GM18951 (cell line): ENCODE measurements around the gene PRAMEF33.
"Not testable (repeated sequence)": the region's sequence is repeated elsewhere in the genome, so short reads cannot be mapped to it uniquely, and the experiment has no call there.

ENCODE experiments used
- in situ Hi-C: fragments of 300-500 bp; cut with MboI; formaldehyde crosslinking; loops from one replicate; pipeline ENCODE4 v1.12.0; 2022; ENCODE audit warnings: low sequenced_read_pairs, mixed read lengths, inconsistent platforms; ENCODE audit not compliant: unreplicated experiment

The PRAMEF33 gene

GRCh38 chr1:13303239-13303638 lies at the start of gene PRAMEF33:
PRAMEF33 (plus strand) TSS chr1:13303539; CDS start chr1:13305955, 2,416 bp downstream.
- in situ Hi-C loops = not testable (repeated sequence)

GRCh38 chr1:13253898-13254297 lies 49.4 kb upstream of the PRAMEF33 start, which contains the start of gene PRAMEF5:
PRAMEF5 (plus strand) TSS chr1:13254198; CDS start chr1:13259269, 5,071 bp downstream.
- in situ Hi-C loops = not testable (repeated sequence)

GRCh38 chr1:13265124-13265523 lies 38.2 kb upstream of the PRAMEF33 start:
- in situ Hi-C loops = not testable (repeated sequence)

- in situ Hi-C loops = not testable (repeated sequence)
Measured at GRCh38 chr1:13277016-13277415, 26.3 kb upstream of the PRAMEF33 start.

GRCh38 chr1:13279617-13280016 lies 23.7 kb upstream of the PRAMEF33 start:
- in situ Hi-C loops = not testable (repeated sequence)

- in situ Hi-C loops = not testable (repeated sequence)
Measured at GRCh38 chr1:13285037-13285436, 18.3 kb upstream of the PRAMEF33 start, which contains the start of gene PRAMEF8. PRAMEF8 (minus strand) TSS chr1:13285137; CDS start chr1:13284091, 1,046 bp downstream.

GRCh38 chr1:13289030-13289429 lies 14.3 kb upstream of the PRAMEF33 start:
- in situ Hi-C loops = not testable (repeated sequence)

- in situ Hi-C loops = not testable (repeated sequence)
Measured at GRCh38 chr1:13297216-13297931, 6.0 kb upstream of the PRAMEF33 start.

- in situ Hi-C loops = not testable (repeated sequence)
Measured at GRCh38 chr1:13298699-13299098, 4.6 kb upstream of the PRAMEF33 start.

- in situ Hi-C loops = not testable (repeated sequence)
Measured at GRCh38 chr1:13302197-13302596, 1.1 kb upstream of the PRAMEF33 start.

- in situ Hi-C loops = not testable (repeated sequence)
Measured at GRCh38 chr1:13315281-13315680, 11.9 kb downstream of the PRAMEF33 start, which contains the start of gene PRAMEF15. PRAMEF15 (plus strand) TSS chr1:13315581; CDS start chr1:13318408, 2,827 bp downstream.

GRCh38 chr1:13342496-13342895 lies 39.2 kb downstream of the PRAMEF33 start:
- in situ Hi-C loops = not testable (repeated sequence)

GRCh38 chr1:13347034-13347433 lies 43.7 kb downstream of the PRAMEF33 start, which contains the start of gene PRAMEF14:
PRAMEF14 (minus strand) TSS chr1:13347134; CDS start chr1:13345314, 1,820 bp downstream.
- in situ Hi-C loops = not testable (repeated sequence)

- in situ Hi-C loops = not testable (repeated sequence)
Measured at GRCh38 chr1:13353476-13353875, 50.1 kb downstream of the PRAMEF33 start.

GRCh38 chr1:13354475-13354874 lies 51.1 kb downstream of the PRAMEF33 start:
- in situ Hi-C loops = not testable (repeated sequence)

GRCh38 chr1:13356774-13357173 lies 53.4 kb downstream of the PRAMEF33 start:
- in situ Hi-C loops = not testable (repeated sequence)
